NCI-H2081 treated with DMSO at 0.1 percent for 48 hours (cell line): Measurements from ENCODE around the gene KRT27.
"Not testable (repeated sequence)": the region's sequence is repeated elsewhere in the genome, so short reads cannot be mapped to it uniquely, and the experiment has no call there.

Experiments used
- DNase-seq: peaks from one replicate; lab custom pipeline; 2025; lab: John Stamatoyannopoulos, UW

KRT27 gene

GRCh38 chr17:40755231-40755630 is 27.1 kb downstream of the KRT27 start, which contains the start of gene KRT25:
TSS of gene KRT25 (minus strand) at chr17:40755331. CDS start at chr17:40755271, 60 bp downstream.
- DNase-seq, result no peak

DNA sequence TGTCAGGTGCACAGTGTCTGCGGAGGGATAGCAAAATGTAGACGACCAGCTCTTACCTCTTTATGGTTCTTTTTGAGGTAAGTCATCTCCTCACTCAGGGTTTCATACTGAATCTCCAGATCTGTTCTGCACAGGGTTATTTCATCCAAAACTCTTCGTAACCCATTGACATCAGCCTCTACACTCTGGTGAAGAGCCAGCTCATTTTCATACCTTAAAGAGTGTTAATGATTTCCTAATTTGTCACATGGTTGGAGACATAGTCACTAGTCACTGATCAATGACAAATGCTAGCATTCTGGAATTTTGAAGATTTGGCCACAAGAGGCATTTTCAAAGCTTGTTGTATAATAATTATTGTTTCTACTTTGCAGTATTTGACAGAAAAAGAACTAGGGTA is 28.5 kb downstream of the KRT27 start:
- DNase-seq, result no peak

GRCh38 chr17:40751065-40751464 is 31.3 kb downstream of the KRT27 start:
- no peak for DNase-seq

GRCh38 chr17:40750391-40750790 is 32.0 kb downstream of the KRT27 start:
- no peak for DNase-seq

DNA sequence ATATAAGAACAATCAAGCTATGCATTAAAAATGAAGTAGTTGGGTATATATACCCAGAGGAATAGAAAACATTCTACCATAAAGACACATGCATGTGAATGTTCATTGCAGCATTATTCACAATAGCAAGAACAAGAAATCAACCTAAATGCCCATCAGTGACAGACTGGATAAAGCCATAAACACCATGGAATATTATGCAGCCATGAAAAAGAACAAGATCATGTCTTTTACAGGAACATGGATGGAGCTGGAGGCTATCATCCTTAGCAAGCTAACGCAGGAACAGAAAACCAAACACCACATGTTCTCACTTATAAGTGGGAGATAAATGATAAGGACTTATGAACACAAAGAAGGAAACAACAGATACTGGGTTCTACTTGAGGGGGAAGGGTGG is 33.7 kb downstream of the KRT27 start:
- DNase-seq, result not testable (repeated sequence)

DNA sequence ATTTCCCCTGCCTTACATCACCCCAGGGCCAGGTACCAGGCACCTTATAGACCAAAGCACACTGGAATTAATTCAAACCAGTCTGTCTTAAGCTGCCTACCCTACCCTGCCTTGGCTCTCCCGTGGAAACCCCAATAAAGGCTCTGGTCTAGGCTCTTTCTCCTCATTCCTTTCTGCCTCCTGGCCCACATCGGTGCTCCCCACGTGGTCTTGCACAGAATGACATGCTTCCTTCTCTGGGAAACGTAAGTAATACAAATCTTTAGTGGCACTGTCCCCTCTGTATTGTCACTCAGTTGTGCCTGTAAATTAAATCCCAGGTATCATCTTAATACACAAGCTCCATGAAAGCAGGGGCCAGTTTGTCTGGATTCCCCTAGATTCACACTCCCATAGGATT is 43.8 kb downstream of the KRT27 start:
- no peak for DNase-seq

- no peak for DNase-seq
Measured at GRCh38 chr17:40735016-40735415, 47.3 kb downstream of the KRT27 start.

- no peak for DNase-seq
Measured at GRCh38 chr17:40734018-40734417, 48.3 kb downstream of the KRT27 start.

- DNase-seq, result no peak
Measured at GRCh38 chr17:40730970-40731369, 51.4 kb downstream of the KRT27 start.

GRCh38 chr17:40727447-40728231 is 54.7 kb downstream of the KRT27 start:
- no peak for DNase-seq

- no peak for DNase-seq
Measured at GRCh38 chr17:40726919-40727318, 55.4 kb downstream of the KRT27 start.
